Measurements from ENCODE around the gene DAD1.

DAD1 gene

GRCh38 chr14:22542360-22542759 is 46.7 kb downstream of the DAD1 start:
- TF ChIP-seq ZNF23 (tag by site-specific recombination; IDR thresholded peaks at IDR 0.05; ENCODE audit: borderline replicate concordance) (no peak), ZBTB49 (tag by site-specific recombination; IDR thresholded peaks at IDR 0.05; ENCODE audit: low read depth) (no peak), ZNF837 (tag by site-specific recombination; IDR thresholded peaks at IDR 0.05) (no peak), ZBTB10 (tag by site-specific recombination; IDR thresholded peaks at IDR 0.05) (no peak), ZNF391 (tag by site-specific recombination; IDR thresholded peaks at IDR 0.05; ENCODE audit: borderline replicate concordance, low read depth) (no peak), ZNF274 (IDR thresholded peaks at IDR 0.05; ENCODE audit: low read length) (no peak), ZNF274 (tag by site-specific recombination; IDR thresholded peaks at IDR 0.05; ENCODE audit: borderline replicate concordance) (no peak), ZNF211 (tag by site-specific recombination; IDR thresholded peaks at IDR 0.05; ENCODE audit: low read depth) (no peak), ZFP37 (tag by site-specific recombination; IDR thresholded peaks at IDR 0.05) (no peak), ZFP41 (tag by site-specific recombination; IDR thresholded peaks at IDR 0.05; ENCODE audit: borderline replicate concordance) (no peak), ZNF311 (tag by site-specific recombination; IDR thresholded peaks at IDR 0.05; ENCODE audit: borderline replicate concordance) (no peak), YY2 (tag by site-specific recombination; IDR thresholded peaks at IDR 0.05) (no peak), KLF7 (tag by site-specific recombination; IDR thresholded peaks at IDR 0.05; ENCODE audit: borderline replicate concordance) (no peak), RBAK (tag by site-specific recombination; IDR thresholded peaks at IDR 0.05) (no peak), IKZF3 (tag by site-specific recombination; IDR thresholded peaks at IDR 0.05) (no peak), ZNF707 (tag by site-specific recombination; IDR thresholded peaks at IDR 0.05) (no peak), ZNF248 (tag by site-specific recombination; IDR thresholded peaks at IDR 0.05) (no peak)
- no peak overlapping the region for H3K27ac ChIP-seq (ENCODE audit: extremely low read depth, low read depth, low read length)
- H3K9me3 ChIP-seq (ENCODE audit: control insufficient read depth, insufficient read depth, low read depth, low read length), result no peaks in the 10 kb centered on the region
- ChIA-PET CTCF (interaction anchor here (0.6 to 2.2 kb wide), 11 partner anchors 10 to 360 kb away, joined by 3 to 30 read pairs (median 3); no protein-coding TSS in a partner anchor), POLR2A (interaction anchor here (1.2 kb wide), 1 partner anchor 10 kb away, joined by 3 read pairs; no protein-coding TSS in a partner anchor)
- H3K4me3 ChIP-seq (ENCODE audit: low read depth, low read length), result no peak overlapping the region
- H3K36me3 ChIP-seq (ENCODE audit: control insufficient read depth in 2 of 2, insufficient read depth in 1 of 2, low read length in 2 of 2), result no peaks in the 10 kb centered on the region
- H3K4me1 ChIP-seq (ENCODE audit: control insufficient read depth, insufficient read depth, low read length), result no peaks in the 10 kb centered on the region

GRCh38 chr14:22541721-22542120 is 47.3 kb downstream of the DAD1 start:
- H3K9me3 ChIP-seq (ENCODE audit: control insufficient read depth, insufficient read depth, low read depth, low read length), result no peaks in the 10 kb centered on the region
- TF ChIP-seq ZNF654 (tag by site-specific recombination; IDR thresholded peaks at IDR 0.05; ENCODE audit: low read depth), result no peak
- no peak for TF ChIP-seq GLIS1 (tag by site-specific recombination; IDR thresholded peaks at IDR 0.05)
- no peak for TF ChIP-seq ZNF239 (tag by site-specific recombination; IDR thresholded peaks at IDR 0.05)
- TF ChIP-seq ZNF148 (tag by site-specific recombination; IDR thresholded peaks at IDR 0.05; ENCODE audit: borderline replicate concordance), result no peak
- no peak for TF ChIP-seq ZNF580 (tag by site-specific recombination; IDR thresholded peaks at IDR 0.05)
- no peak overlapping the region for H3K27ac ChIP-seq (ENCODE audit: extremely low read depth, low read depth, low read length)
- H3K36me3 ChIP-seq (ENCODE audit: control insufficient read depth in 2 of 2, insufficient read depth in 1 of 2, low read length in 2 of 2), result no peaks in the 10 kb centered on the region
- ChIA-PET POLR2A (interaction anchor here (1.2 kb wide), 1 partner anchor 11 kb away, joined by 3 read pairs; no protein-coding TSS in a partner anchor), CTCF (interaction anchor here (1.0 to 2.2 kb wide), 7 partner anchors 11 to 320 kb away, joined by 3 to 30 read pairs (median 4); no protein-coding TSS in a partner anchor)
- H3K4me3 ChIP-seq (ENCODE audit: low read depth, low read length), result no peak overlapping the region
- 0 out of 2 replicates have a peak, but pooled peaks cover under 1% of the 10 kb centered on the region for H3K4me1 ChIP-seq (ENCODE audit: control insufficient read depth, insufficient read depth, low read length)
